Mucosa of descending colon (tissue), 3 donors: ENCODE data around the gene PFKFB3. TPM values are rescaled to one million over a fixed set of nuclear protein-coding genes. Genes with fewer than 3 reads are reported as not detected.
A peak's percentile ranks its signal among the peaks of the same experiment; 100 is the strongest.

Experiments
- ATAC-seq: fragments of 200-7000 bp; cut with Tn5 transposase; one replicate; pipeline ENCODE4 v1.9.1; 2020; ENCODE audit warnings: mild to moderate bottlenecking, moderate library complexity
- DNase-seq, 3 donors: peaks; one replicate each; pipeline ENCODE4 v3.0.0-alpha.2; 2020
- H3K36me3 ChIP-seq: fragments of 200-600 bp; one replicate; pipeline ENCODE4 v1.8.0; 2021; ENCODE audit warnings: low read depth, mild to moderate bottlenecking
- H3K4me1 ChIP-seq: fragments of 200-600 bp; one replicate; pipeline ENCODE4 v1.8.0; 2021; ENCODE audit warnings: low read depth, mild to moderate bottlenecking
- H3K4me3 ChIP-seq: fragments of 200-600 bp; one replicate; pipeline ENCODE4 v1.8.0; 2021; ENCODE audit warnings: mild to moderate bottlenecking
- H3K9me3 ChIP-seq: fragments of 200-600 bp; one replicate; pipeline ENCODE4 v1.8.0; 2021; ENCODE audit warnings: mild to moderate bottlenecking
- CTCF ChIP-seq: fragments of 200-600 bp; IDR thresholded peaks from one replicate; pipeline ENCODE4 v1.8.0; 2022; ENCODE audit warnings: antibody characterized with exemption, mild to moderate bottlenecking
- intact Hi-C, 2 donors: fragments of 100-400 bp; cut with DNase I in 1 of 2; cut with micrococcal nuclease in 1 of 2; formaldehyde crosslinking; loops; one replicate each; pipeline versions ENCODE4 v1.11.0 to v1.11.1; 2022; cut with DNase I, micrococcal nuclease
- total RNA-seq, 3 donors: library from RNA; stranded (reverse); fragmentation: NEBNext Ultra II Directional in 2 of 3; extraction: Animal tissue kit (Norgen Biotek cat#: 25700) in 2 of 3; gene quantifications; one replicate each; pipeline versions ENCODE4 v1.2.1 to v1.2.4, GENCODE V29; 2021 to 2023
- donor health status: DM: no; HTN: no; CAD: no; lungs with moderate emphysema.
- donor health status: DM: no; HTN: no; CAD: no.
- donor health status: DM: no; HTN: yes; CAD: no.

The PFKFB3 gene
- total RNA-seq, 3 donors from 2014 or later = 19.3 to 39.0 (median 21.7) TPM

GRCh38 chr10:6296828-6297251 lies 94.1 kb downstream of the PFKFB3 start:
- H3K4me1 ChIP-seq = peaks cover 11% of the 10 kb centered on the region
- H3K4me3 ChIP-seq = no peak overlapping the region
- peak in 1 of 3 donors; percentile 30 for DNase-seq
- no peaks in the 10 kb centered on the region for H3K9me3 ChIP-seq
- intact Hi-C loops = no loop called here
- peak; percentile 64 for ATAC-seq
- no peak for TF ChIP-seq CTCF
- no peaks in the 10 kb centered on the region for H3K36me3 ChIP-seq

GRCh38 chr10:6297522-6297921 lies 94.8 kb downstream of the PFKFB3 start:
- Histone ChIP-seq H3K4me3 (no peak overlapping the region), H3K36me3 (no peaks in the 10 kb centered on the region), H3K9me3 (no peaks in the 10 kb centered on the region), H3K4me1 (peaks cover 11% of the 10 kb centered on the region)
- DNase-seq = no peak
- ATAC-seq = no peak
- no peak for TF ChIP-seq CTCF
- intact Hi-C loops = no loop called here

GRCh38 chr10:6297951-6298381 lies 95.2 kb downstream of the PFKFB3 start:
- Histone ChIP-seq H3K4me1 (peaks cover 11% of the 10 kb centered on the region), H3K36me3 (no peaks in the 10 kb centered on the region), H3K9me3 (no peaks in the 10 kb centered on the region), H3K4me3 (no peak overlapping the region)
- intact Hi-C loops = no loop called here
- TF ChIP-seq CTCF = no peak
- ATAC-seq = peak; percentile 77
- peak in 1 of 3 donors; percentile 53 for DNase-seq

- TF ChIP-seq CTCF = no peak
- H3K36me3 ChIP-seq = no peaks in the 10 kb centered on the region
- no peak overlapping the region for H3K4me3 ChIP-seq
- peaks cover 11% of the 10 kb centered on the region for H3K4me1 ChIP-seq
- ATAC-seq (no peak), DNase-seq (no peak)
- no peaks in the 10 kb centered on the region for H3K9me3 ChIP-seq
- intact Hi-C loops = no loop called here
Measured at GRCh38 chr10:6298428-6298827, 95.7 kb downstream of the PFKFB3 start.

GRCh38 chr10:6299234-6299633 lies 96.5 kb downstream of the PFKFB3 start:
- ATAC-seq (peak; percentile 58), DNase-seq (peak in 1 of 3 donors; percentile 68)
- H3K9me3 ChIP-seq = no peaks in the 10 kb centered on the region
- no peak overlapping the region for H3K4me3 ChIP-seq
- intact Hi-C loops = no loop called here
- no peak for TF ChIP-seq CTCF
- no peaks in the 10 kb centered on the region for H3K36me3 ChIP-seq
- H3K4me1 ChIP-seq = peaks cover 11% of the 10 kb centered on the region

GRCh38 chr10:6299743-6300105 lies 97.0 kb downstream of the PFKFB3 start:
- Histone ChIP-seq H3K4me1 (peaks cover 11% of the 10 kb centered on the region), H3K9me3 (no peaks in the 10 kb centered on the region), H3K36me3 (no peaks in the 10 kb centered on the region), H3K4me3 (no peak overlapping the region)
- no peak for ATAC-seq
- no peak for TF ChIP-seq CTCF
- no peak for DNase-seq
- intact Hi-C loops = no loop called here
